ENCODE data around the gene MELK. TPM values are rescaled to one million over a fixed set of nuclear protein-coding genes. Genes with fewer than 3 reads are reported as not detected.

The MELK gene
- total RNA-seq, 1 experiment from 2014 or later: 63.2 TPM

DNA sequence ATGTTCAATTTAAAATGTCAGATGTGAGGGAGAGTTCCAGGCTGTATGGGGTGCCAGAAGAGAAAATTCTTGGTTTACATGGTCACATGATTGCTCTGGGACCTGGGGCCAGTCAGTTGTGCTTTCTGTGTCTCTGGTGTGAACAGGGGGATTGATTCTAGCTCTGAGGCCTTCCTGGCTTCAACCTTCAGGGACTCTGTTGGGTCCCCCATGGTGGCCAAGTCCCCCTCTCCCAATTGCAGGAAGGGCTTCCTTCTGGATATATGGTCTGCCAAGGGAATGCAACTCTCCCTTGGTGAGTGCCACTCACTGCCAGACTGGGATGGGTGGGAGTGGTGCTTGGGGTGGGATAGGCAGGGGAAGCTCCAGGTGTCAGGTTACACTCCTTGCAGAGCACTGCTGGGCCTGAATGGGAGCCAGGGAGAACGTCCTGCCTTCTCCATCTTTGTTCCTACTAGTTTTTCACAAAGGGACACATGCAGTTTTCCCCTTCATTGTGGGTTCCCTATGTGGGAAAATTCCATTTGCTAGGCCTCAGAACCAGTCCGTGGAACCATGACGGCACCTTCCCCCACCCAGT is 153.2 kb downstream of the MELK start:
- H3K4me3 ChIP-seq (replicated peaks in 1 of 2; ENCODE audit: low read depth in 1 of 2, low read length in 2 of 2): no peak overlapping the region
- DNase-seq (ENCODE audit: low read depth, low spot score) (no peak), ATAC-seq (no peak)
- no peaks in the 10 kb centered on the region for H3K27me3 ChIP-seq (ENCODE audit: insufficient read depth, low read length)
- POLR2A ChIA-PET: no interaction called here
- no peak overlapping the region for H2AFZ ChIP-seq (ENCODE audit: low read depth, low read length, poor library complexity, severe bottlenecking)
- BruUV-seq (replicated peaks): no TSS peak
- intact Hi-C loops (cut with micrococcal nuclease): no loop called here
- no peak overlapping the region for H3K9ac ChIP-seq (ENCODE audit: low read length)
- CTCF ChIA-PET: no interaction called here
- H3K9me2 ChIP-seq (ENCODE audit: insufficient read depth): no peaks in the 10 kb centered on the region
- H3K4me1 ChIP-seq (ENCODE audit: control insufficient read depth in 1 of 2, insufficient read depth in 2 of 2, low read length in 2 of 2): no peaks in the 10 kb centered on the region
- RAD21 ChIA-PET (ENCODE audit: low non-redundant PET in 1 of 2, low total read pairs in 2 of 2, uncharacterized antibody in 2 of 2, unreplicated experiment in 2 of 2): no interaction called here
- H3K36me3 ChIP-seq (ENCODE audit: control insufficient read depth in 1 of 2, insufficient read depth in 2 of 2, low read length in 2 of 2): no peaks in the 10 kb centered on the region
- no peak overlapping the region for H3K27ac ChIP-seq (ENCODE audit: low read depth, low read length)
- H3K4me2 ChIP-seq (ENCODE audit: low read length): no peak overlapping the region
- H4K20me1 ChIP-seq (ENCODE audit: insufficient read depth): no peaks in the 10 kb centered on the region
- TF ChIP-seq ZNF274 (IDR thresholded peaks at IDR 0.05; ENCODE audit: low read depth, low read length): no peak
- TF ChIP-seq FOSL1 (IDR thresholded peaks at IDR 0.05; ENCODE audit: low read depth): no peak
- no peak for TF ChIP-seq POLR2A (IDR thresholded peaks at IDR 0.05; ENCODE audit: borderline replicate concordance, extremely low read depth, insufficient read depth, insufficient read length)
- no peak for TF ChIP-seq CBX3 (IDR thresholded peaks at IDR 0.05; ENCODE audit: low read depth)
- no peak for TF ChIP-seq SIN3A (IDR thresholded peaks at IDR 0.05; ENCODE audit: low read depth)
- TF ChIP-seq EZH2 (IDR thresholded peaks at IDR 0.05): no peak
- no peak for TF ChIP-seq YY1 (IDR thresholded peaks at IDR 0.05; ENCODE audit: extremely low read depth, insufficient replicate concordance, low read depth, low read length)
- no peak for TF ChIP-seq TCF7L2 (IDR thresholded peaks at IDR 0.05; ENCODE audit: borderline replicate concordance, extremely low read depth, insufficient read depth, insufficient read length)
- TF ChIP-seq, protein P1, sequence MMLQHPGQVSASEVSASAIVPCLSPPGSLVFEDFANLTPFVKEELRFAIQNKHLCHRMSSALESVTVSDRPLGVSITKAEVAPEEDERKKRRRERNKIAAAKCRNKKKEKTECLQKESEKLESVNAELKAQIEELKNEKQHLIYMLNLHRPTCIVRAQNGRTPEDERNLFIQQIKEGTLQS (IDR thresholded peaks at IDR 0.05): no peak
- no peak for TF ChIP-seq EGR1 (IDR thresholded peaks at IDR 0.05; ENCODE audit: low read depth)
- TF ChIP-seq ELF1 (IDR thresholded peaks at IDR 0.05; ENCODE audit: borderline replicate concordance, low read depth): no peak
- TF ChIP-seq, protein P2, sequence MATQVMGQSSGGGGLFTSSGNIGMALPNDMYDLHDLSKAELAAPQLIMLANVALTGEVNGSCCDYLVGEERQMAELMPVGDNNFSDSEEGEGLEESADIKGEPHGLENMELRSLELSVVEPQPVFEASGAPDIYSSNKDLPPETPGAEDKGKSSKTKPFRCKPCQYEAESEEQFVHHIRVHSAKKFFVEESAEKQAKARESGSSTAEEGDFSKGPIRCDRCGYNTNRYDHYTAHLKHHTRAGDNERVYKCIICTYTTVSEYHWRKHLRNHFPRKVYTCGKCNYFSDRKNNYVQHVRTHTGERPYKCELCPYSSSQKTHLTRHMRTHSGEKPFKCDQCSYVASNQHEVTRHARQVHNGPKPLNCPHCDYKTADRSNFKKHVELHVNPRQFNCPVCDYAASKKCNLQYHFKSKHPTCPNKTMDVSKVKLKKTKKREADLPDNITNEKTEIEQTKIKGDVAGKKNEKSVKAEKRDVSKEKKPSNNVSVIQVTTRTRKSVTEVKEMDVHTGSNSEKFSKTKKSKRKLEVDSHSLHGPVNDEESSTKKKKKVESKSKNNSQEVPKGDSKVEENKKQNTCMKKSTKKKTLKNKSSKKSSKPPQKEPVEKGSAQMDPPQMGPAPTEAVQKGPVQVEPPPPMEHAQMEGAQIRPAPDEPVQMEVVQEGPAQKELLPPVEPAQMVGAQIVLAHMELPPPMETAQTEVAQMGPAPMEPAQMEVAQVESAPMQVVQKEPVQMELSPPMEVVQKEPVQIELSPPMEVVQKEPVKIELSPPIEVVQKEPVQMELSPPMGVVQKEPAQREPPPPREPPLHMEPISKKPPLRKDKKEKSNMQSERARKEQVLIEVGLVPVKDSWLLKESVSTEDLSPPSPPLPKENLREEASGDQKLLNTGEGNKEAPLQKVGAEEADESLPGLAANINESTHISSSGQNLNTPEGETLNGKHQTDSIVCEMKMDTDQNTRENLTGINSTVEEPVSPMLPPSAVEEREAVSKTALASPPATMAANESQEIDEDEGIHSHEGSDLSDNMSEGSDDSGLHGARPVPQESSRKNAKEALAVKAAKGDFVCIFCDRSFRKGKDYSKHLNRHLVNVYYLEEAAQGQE (IDR thresholded peaks at IDR 0.05; ENCODE audit: low read depth): no peak
- TF ChIP-seq ZFX (IDR thresholded peaks at IDR 0.05): no peak
- TF ChIP-seq SP1 (IDR thresholded peaks at IDR 0.05; ENCODE audit: low read depth): no peak
- TF ChIP-seq POLR2AphosphoS5 (IDR thresholded peaks at IDR 0.05; ENCODE audit: low read depth, low read length): no peak
- no peak for TF ChIP-seq CEBPB (IDR thresholded peaks at IDR 0.05; ENCODE audit: low read depth)
- H3K79me2 ChIP-seq (ENCODE audit: insufficient read depth, low read length): no peaks in the 10 kb centered on the region
- no peaks in the 10 kb centered on the region for H3K9me3 ChIP-seq (ENCODE audit: control insufficient read depth in 1 of 2, insufficient read depth in 1 of 2, low read depth in 1 of 2, low read length in 2 of 2)

Other genes starting within 250 kb of the MELK start
- 18.1 TPM for gene RNF38, start 172.6 kb upstream of the MELK start, total RNA-seq (2021; ENCODE audit: unreplicated experiment)